Fibroblast of peridontal ligament (primary cell): ENCODE data around the gene RHOBTB3.

Experiments used
- DNase-seq: peaks from one replicate; pipeline ENCODE4 v3.0.0-alpha.2; 2010; ENCODE audit errors: extremely low read depth

The RHOBTB3 gene

DNA sequence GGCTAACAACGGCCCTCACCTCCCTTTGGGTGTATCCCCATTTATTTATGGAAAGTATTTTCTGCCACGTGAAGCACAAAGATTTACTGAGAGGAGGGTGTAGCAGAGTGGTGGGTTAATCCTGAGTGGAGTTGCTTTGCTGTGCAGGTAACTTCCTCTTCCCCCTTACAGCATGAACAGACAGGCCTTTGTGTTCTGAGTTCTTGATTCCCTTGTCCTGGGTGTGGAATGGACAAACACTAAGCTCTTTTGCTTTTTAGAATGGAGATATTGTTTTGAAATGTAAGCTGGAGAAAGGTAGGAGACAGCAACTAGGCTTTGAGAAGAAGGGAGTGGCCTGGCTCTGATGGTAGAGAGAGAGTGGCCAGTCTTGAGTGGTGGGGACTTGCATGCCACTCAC is 108.5 kb downstream of the RHOBTB3 start:
- no peak for DNase-seq

DNA sequence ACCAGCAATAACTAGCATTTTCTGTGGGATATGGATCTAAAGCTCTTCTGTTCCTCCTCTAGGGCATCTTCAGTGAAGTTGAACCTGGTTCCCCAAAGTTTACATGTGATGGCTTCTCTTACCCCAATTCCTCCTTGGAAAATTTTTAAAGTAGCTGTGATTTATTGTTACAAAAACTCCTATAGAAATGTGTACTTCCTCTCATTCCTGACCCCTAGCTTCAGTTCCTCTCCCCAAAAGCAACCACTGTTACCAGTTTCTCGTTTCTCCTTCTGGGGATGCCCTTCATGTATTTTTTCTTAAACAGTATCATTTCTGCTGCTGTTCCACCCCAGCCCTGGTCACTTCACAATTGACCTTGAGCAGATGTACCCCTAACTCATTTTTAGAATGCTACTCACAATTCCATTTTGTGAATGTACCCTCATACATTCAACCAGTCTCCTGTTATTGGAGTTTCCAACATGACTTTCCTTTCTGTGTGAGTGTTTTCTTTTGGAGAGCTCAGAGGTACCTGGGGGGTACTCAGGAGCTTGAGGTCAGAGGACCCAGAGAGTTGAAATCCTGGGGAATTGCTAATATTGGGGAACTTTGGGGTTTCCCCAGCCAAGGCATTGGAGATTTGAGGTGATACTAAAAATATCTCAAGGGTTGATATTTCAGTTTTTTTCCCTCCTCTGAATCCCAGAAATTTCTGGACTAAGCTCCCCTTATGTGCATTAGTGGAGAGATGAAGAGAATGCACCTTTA is 110.0 kb downstream of the RHOBTB3 start:
- no peak for DNase-seq

DNA sequence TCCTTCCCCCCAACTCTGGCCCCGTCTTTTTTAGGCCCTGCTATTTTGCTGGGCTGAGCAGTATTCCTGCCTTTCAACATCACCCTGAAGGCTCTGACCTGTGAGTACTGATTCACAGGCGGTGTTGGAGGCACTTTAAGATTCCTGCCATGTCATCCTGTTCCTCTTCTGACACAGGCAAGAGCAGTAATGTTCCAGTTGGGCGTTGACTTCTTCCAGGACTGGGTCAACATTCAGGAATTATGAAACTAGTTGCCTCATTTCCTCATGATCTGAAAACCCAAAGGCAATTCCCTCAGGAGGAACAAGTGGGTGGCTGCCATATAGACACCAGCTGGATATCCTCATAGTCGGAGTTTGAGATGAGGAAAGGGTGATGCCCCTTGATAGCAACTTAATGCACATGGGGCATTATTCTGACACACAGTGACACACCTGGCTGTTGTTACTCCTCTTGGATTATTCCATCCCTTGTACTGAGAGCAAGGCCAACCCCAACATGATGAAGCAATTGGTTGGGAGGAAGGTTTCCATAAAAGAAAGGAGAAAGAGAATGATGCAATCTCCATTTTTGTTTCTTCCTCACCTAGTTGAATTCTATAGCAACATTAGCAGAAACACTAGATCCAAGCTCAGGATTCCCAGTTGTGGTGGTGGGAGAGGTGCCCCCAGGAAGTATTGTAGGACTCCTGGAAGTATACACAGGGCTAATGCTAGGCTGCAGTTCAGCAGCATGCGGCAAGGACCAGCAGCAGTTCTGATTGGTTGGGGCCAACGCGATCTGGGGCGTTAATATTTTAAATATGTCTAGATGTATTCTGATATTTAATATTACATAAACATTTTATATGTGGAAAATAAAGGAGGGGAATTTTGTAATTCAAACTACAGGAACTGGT is 111.0 kb downstream of the RHOBTB3 start:
- DNase-seq = peak; percentile 90

DNA sequence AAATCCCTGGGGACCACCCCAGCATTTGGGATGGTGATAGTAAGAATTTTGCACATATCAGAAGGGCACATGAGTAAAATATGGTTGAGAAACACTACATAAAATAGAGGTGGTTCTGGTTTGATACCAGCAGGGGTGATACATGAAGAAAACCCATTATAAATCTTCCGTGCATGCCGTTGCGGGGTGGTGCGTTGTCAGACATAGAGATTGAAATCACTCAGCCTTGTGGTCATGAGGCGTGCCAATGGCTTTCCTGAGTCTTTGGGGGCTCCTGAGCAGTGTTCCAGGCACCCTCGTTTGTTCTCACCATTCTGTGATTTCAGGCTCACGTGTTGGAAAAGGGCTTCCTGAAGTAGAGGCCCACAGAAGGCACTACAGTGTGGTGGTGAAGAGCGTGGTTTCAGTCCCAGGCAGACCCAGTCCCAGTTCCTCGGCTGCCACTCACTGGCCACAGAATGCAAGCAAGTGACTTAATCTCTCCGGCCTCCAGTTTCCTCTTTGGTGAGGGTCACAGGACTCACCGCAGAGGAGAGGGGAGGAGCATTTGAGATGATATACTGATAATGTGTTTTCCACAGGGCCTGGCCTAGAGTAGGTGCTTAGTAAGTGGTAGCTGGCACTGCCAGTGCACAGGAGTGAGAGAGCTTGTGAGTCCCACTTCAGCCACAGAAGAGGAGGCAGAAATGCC is 111.9 kb downstream of the RHOBTB3 start:
- DNase-seq = no peak

DNA sequence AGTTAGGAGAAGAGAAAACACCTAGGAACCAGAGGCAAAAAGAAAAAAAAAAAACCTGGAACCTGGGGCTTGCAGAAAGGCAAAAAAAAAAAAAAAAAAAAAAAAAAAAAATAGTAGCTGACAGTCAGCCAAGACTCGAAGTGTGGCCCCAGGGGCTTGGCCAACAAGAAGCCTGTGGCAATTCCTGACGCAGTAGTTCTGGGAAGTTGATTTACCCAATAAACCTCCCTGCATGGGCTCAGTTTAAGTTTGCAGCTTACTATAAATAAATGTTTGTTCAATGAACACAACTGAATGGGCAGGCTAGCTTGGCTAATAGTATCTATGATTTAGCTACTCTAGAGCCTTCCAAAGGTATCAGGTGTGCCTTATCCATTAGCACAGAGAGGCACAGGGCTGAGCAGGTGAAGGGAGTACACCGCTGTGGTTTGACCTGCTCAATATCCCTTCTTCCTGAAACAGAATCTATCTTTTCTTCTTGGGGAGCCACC is 112.6 kb downstream of the RHOBTB3 start:
- DNase-seq = peak; percentile 55

DNA sequence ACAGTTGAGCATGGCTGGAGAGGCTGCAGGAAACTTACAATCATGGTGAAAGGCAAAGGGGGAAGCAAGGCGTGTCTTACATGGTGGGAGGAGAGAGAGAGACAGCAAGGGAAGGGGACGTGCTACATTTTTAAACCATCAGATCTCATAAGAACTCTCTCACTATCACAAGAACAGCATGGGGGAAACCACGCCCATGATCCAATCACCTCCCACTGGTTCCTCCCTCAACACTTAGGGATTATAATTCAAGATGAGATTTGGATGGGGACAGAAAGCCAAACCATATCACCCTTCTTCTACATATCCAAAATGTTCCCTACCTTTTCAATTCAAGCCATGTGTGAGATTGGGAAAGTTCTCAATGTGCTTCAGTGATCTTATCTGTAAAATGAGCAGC is 114.3 kb downstream of the RHOBTB3 start:
- no peak for DNase-seq
